ENCODE results near the gene NXNL2. TPM values are rescaled to one million over a fixed set of nuclear protein-coding genes. Genes with fewer than 3 reads are reported as not detected.

The NXNL2 gene
- polyA plus RNA-seq, 1 donor = 0.57 TPM

DNA sequence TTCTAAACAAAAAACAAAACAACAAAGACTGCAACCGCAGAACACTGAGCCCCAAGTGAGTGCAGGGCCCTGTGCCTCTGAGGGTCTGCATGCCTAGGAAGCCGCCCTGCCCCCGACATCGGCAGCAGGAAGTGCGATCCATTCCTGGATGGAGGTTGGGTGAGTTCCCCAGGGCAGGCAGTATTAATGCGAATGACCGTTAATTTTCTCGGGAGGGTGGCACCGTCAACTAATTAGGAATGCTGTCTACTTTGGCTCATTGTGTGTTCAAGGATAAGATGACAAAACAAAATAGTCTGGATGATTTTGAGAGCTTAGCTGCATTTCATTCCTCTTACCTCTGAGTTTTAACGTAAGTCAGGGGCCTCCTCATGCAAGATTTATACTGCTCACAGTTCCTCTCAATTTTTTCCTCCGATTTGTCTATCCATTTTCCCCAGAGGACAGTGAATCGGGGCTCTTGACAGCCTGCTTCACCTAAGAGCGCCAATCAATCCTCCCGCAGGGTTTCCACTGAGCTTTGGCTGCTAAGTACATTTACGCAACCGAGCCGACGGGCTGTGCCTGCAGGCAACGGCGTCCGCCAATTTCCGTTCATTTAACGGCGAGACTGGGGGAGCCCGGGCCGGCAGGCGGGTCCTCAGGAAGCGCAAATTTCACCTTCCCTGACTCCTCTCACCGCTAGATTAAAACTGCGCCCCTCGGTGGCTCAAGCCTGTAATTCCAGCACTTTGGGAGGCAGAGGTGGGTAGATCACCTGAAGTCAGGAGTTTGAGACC, 2.9 kb upstream of the NXNL2 start:
- no peak overlapping the region for H3K27ac ChIP-seq (ENCODE audit: low read length)
- H3K4me3 ChIP-seq (ENCODE audit: low read length) = no peak overlapping the region
- peaks cover 18% of the 10 kb centered on the region for H3K4me1 ChIP-seq (ENCODE audit: control insufficient read depth, insufficient read depth, low read length)
- H3K27me3 ChIP-seq (ENCODE audit: control insufficient read depth, insufficient read depth, low read length) = peaks cover 47% of the 10 kb centered on the region
- H3K36me3 ChIP-seq (ENCODE audit: control insufficient read depth, insufficient read depth, low read length) = no peaks in the 10 kb centered on the region
- DNase-seq = peak in 1 of 2 donors; percentile 35
- peaks cover 5% of the 10 kb centered on the region for H3K9me3 ChIP-seq (ENCODE audit: control insufficient read depth, low read depth, low read length)
- WGBS (ENCODE audit: insufficient coverage, low lambda C conversion rate) = 61% methylated on average over 3 of the region's 31 CpGs

- WGBS (ENCODE audit: insufficient coverage, low lambda C conversion rate) = no CpG with 5 or more reads among the region's 41 CpGs
- Histone ChIP-seq H3K27ac (ENCODE audit: low read length) (peak overlapping the region; percentile 12), H3K4me3 (ENCODE audit: low read length) (peak overlapping the region; percentile 35), H3K27me3 (ENCODE audit: control insufficient read depth, insufficient read depth, low read length) (peaks cover 66% of the 10 kb centered on the region), H3K9me3 (ENCODE audit: control insufficient read depth, low read depth, low read length) (peaks cover 5% of the 10 kb centered on the region), H3K4me1 (ENCODE audit: control insufficient read depth, insufficient read depth, low read length) (peaks cover 18% of the 10 kb centered on the region), H3K36me3 (ENCODE audit: control insufficient read depth, insufficient read depth, low read length) (no peaks in the 10 kb centered on the region)
- peak; percentile 11 to 49 for DNase-seq
Measured at GRCh38 chr9:88533951-88534455, 975 bp upstream of the NXNL2 start.

DNA sequence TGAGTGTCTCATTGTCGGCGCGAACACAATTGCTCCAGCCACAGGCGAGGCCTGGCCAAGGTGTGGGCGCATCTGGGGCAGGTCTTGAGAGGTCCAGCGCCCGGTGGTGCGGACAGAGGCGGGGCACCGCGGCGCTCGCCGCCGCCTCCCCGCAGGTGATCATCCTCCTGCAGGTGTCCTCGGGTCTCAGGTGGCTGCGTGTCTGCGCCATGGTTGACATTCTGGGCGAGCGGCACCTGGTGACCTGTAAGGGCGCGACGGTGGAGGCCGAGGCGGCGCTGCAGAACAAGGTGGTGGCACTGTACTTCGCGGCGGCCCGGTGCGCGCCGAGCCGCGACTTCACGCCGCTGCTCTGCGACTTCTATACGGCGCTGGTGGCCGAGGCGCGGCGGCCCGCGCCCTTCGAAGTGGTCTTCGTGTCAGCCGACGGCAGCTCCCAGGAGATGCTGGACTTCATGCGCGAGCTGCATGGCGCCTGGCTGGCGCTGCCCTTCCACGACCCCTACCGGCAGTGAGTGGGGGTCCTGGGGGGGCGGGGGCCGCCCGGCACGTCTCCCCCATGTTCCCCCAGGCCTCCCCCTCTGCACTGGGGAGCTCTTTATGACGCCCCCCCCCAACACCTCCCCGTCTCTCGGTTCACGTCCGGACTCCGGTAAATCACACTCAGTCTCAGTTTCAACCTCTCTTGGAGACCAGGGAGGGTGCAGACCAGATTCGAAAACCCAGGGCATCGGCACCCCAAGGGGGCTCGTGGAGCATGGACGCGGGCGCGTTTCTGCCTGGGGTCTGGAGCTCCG, 446 bp downstream of the NXNL2 start:
- H3K4me3 ChIP-seq (ENCODE audit: low read length) = peak overlapping the region; percentile 50
- H3K4me1 ChIP-seq (ENCODE audit: control insufficient read depth, insufficient read depth, low read length) = peaks cover 15% of the 10 kb centered on the region
- DNase-seq = peak; percentile 16 to 55
- H3K36me3 ChIP-seq (ENCODE audit: control insufficient read depth, insufficient read depth, low read length) = no peaks in the 10 kb centered on the region
- H3K9me3 ChIP-seq (ENCODE audit: control insufficient read depth, low read depth, low read length) = peaks cover 5% of the 10 kb centered on the region
- H3K27me3 ChIP-seq (ENCODE audit: control insufficient read depth, insufficient read depth, low read length) = peaks cover 70% of the 10 kb centered on the region
- no CpG with 5 or more reads among the region's 75 CpGs for WGBS (ENCODE audit: insufficient coverage, low lambda C conversion rate)
- H3K27ac ChIP-seq (ENCODE audit: low read length) = no peak overlapping the region

GRCh38 chr9:88536023-88536324, 996 bp downstream of the NXNL2 start:
- Histone ChIP-seq H3K27me3 (ENCODE audit: control insufficient read depth, insufficient read depth, low read length) (peaks cover 70% of the 10 kb centered on the region), H3K4me1 (ENCODE audit: control insufficient read depth, insufficient read depth, low read length) (peaks cover 15% of the 10 kb centered on the region), H3K36me3 (ENCODE audit: control insufficient read depth, insufficient read depth, low read length) (no peaks in the 10 kb centered on the region), H3K27ac (ENCODE audit: low read length) (no peak overlapping the region), H3K9me3 (ENCODE audit: control insufficient read depth, low read depth, low read length) (peaks cover 5% of the 10 kb centered on the region), H3K4me3 (ENCODE audit: low read length) (peak overlapping the region; percentile 50)
- no CpG with 5 or more reads among the region's 18 CpGs for WGBS (ENCODE audit: insufficient coverage, low lambda C conversion rate)
- DNase-seq = no peak

DNA sequence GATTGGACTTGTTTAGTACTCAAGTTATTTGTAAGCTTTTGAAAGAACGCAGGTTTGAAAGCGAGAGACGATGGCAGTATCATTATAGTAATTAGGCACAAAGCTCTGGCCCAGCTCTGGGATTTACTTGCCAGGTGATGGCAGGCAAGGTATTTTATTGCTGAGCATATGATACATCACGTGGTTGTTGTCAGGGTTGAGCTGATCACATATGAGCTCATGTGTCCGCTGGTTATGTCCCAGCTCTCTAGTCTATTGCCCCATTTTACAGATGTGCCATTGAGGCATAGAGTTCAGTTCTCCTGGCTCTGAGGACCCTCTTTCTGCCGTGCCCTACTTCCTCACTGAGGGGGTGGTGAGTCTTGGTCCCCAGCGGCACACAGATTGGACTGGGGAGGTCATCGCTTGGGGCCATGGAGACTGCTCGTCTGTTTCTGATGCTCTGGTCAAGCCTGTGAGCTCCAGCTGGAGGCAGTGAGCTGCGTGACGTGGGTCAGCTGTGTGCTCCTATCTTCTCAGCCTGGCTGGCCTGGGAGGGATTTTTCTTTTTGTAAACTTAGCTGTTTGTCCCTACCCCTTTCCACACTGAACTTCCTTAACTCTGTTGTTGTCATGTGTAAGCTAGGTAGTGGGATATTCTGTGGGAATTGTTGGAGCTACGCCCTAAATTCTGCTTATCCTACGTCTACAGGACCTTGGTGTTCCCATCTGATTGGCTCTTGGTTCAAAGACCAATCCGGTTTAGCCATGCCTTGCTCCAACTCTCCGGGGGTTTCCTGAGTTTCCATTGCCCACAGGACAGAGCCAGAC, 2.2 kb downstream of the NXNL2 start:
- H3K4me3 ChIP-seq (ENCODE audit: low read length) = no peak overlapping the region
- peak in 1 of 2 donors; percentile 22 for DNase-seq
- no peaks in the 10 kb centered on the region for H3K36me3 ChIP-seq (ENCODE audit: control insufficient read depth, insufficient read depth, low read length)
- no peak overlapping the region for H3K27ac ChIP-seq (ENCODE audit: low read length)
- no CpG with 5 or more reads among the region's 15 CpGs for WGBS (ENCODE audit: insufficient coverage, low lambda C conversion rate)
- peaks cover 15% of the 10 kb centered on the region for H3K4me1 ChIP-seq (ENCODE audit: control insufficient read depth, insufficient read depth, low read length)
- peaks cover 5% of the 10 kb centered on the region for H3K9me3 ChIP-seq (ENCODE audit: control insufficient read depth, low read depth, low read length)
- H3K27me3 ChIP-seq (ENCODE audit: control insufficient read depth, insufficient read depth, low read length) = peaks cover 63% of the 10 kb centered on the region

DNA sequence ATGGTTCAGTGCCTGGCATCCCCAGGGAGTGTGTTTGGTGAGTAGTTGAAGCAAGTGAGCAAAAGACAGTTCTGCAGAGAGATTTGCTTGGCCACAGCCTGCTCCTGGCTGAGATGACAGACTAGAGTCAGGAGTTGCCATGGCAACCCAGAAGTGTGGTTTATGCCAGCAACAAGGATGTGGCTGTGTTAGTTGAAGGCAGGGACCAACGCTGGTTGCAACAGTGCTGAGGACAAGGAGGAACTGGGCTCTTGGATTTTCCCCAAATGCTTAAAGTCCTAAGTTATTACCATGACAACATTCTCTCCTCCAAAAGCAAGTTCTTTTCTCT, 2.7 kb downstream of the NXNL2 start:
- Histone ChIP-seq H3K27ac (ENCODE audit: low read length) (no peak overlapping the region), H3K36me3 (ENCODE audit: control insufficient read depth, insufficient read depth, low read length) (no peaks in the 10 kb centered on the region), H3K9me3 (ENCODE audit: control insufficient read depth, low read depth, low read length) (peaks cover 5% of the 10 kb centered on the region), H3K27me3 (ENCODE audit: control insufficient read depth, insufficient read depth, low read length) (peaks cover 59% of the 10 kb centered on the region), H3K4me3 (ENCODE audit: low read length) (no peak overlapping the region), H3K4me1 (ENCODE audit: control insufficient read depth, insufficient read depth, low read length) (peaks cover 15% of the 10 kb centered on the region)
- no CpG with 5 or more reads among the region's 1 CpG for WGBS (ENCODE audit: insufficient coverage, low lambda C conversion rate)
- DNase-seq = peak; percentile 24 to 38

DNA sequence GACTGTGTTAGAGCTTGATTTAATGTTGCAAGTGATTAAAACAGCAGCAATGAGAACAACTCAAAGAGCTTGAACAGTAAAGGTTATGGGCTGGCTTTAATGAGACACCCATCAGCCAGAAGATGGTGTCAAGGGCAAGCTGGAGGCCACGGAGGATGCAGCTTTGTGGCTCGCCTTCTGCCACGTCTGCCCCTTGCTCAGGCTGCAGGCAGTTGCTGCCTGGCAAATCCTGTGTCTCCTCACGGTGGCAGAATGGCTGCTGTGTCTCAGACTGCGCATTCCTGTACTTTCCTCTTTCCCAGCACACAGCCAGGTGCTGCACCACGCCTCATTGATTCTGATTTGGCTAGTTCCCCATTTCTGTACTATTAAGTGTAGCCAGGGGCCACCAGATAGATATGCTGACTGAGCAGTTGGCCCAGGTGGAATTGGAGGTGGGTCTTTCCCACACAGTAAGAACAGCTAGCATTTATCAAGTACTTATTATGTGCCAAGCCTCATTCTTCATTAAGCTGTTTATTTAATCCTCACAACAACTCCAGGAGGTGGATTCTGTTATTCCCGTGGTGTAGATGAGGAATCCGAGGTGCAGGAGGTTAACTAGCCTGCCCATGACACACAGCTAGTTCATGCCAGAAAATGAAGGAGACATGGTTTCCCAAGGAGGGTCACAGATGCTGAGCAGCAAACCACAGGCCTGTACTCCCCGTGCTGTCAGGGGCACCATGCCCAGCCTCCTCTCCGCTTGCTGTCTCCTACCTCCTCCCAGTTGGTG, 3.5 kb downstream of the NXNL2 start:
- Histone ChIP-seq H3K4me1 (ENCODE audit: control insufficient read depth, insufficient read depth, low read length) (peaks cover 15% of the 10 kb centered on the region), H3K36me3 (ENCODE audit: control insufficient read depth, insufficient read depth, low read length) (no peaks in the 10 kb centered on the region), H3K27ac (ENCODE audit: low read length) (no peak overlapping the region), H3K27me3 (ENCODE audit: control insufficient read depth, insufficient read depth, low read length) (peaks cover 52% of the 10 kb centered on the region), H3K4me3 (ENCODE audit: low read length) (no peak overlapping the region), H3K9me3 (ENCODE audit: control insufficient read depth, low read depth, low read length) (peaks cover 5% of the 10 kb centered on the region)
- no CpG with 5 or more reads among the region's 10 CpGs for WGBS (ENCODE audit: insufficient coverage, low lambda C conversion rate)
- DNase-seq = no peak

GRCh38 chr9:88539246-88539645, 4.3 kb downstream of the NXNL2 start:
- DNase-seq = no peak
- H3K27ac ChIP-seq (ENCODE audit: low read length) = no peak overlapping the region
- no peak overlapping the region for H3K4me3 ChIP-seq (ENCODE audit: low read length)
- no peaks in the 10 kb centered on the region for H3K36me3 ChIP-seq (ENCODE audit: control insufficient read depth, insufficient read depth, low read length)
- H3K9me3 ChIP-seq (ENCODE audit: control insufficient read depth, low read depth, low read length) = peaks cover 5% of the 10 kb centered on the region
- no CpG with 5 or more reads among the region's 6 CpGs for WGBS (ENCODE audit: insufficient coverage, low lambda C conversion rate)
- peaks cover 12% of the 10 kb centered on the region for H3K4me1 ChIP-seq (ENCODE audit: control insufficient read depth, insufficient read depth, low read length)
- peaks cover 45% of the 10 kb centered on the region for H3K27me3 ChIP-seq (ENCODE audit: control insufficient read depth, insufficient read depth, low read length)

DNA sequence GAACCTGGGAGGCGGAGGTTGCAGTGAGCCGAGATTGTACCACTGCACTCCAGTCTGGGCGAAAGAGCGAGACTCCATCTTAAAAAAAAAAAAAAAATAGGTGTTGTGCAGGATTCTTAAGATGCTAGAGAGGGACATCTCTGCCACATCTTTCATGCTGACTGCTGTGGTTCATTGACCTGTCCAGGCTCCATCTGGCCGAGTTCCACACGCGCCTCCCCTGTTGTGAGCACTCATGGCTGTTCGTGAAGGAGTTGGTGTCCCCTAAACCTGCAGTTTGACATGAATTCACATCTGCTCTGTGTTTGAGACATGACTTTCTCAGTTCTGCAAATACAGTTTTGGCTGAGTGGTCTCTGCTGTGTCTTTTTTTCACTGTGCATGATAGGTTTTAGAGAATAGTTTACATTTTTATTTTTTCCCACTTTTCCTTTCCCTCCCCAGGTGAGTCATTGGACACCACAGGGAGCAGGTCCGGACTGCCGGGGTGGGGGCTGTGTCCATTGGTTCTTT, 5.3 kb downstream of the NXNL2 start:
- Histone ChIP-seq H3K4me3 (ENCODE audit: low read length) (no peak overlapping the region), H3K36me3 (ENCODE audit: control insufficient read depth, insufficient read depth, low read length) (no peaks in the 10 kb centered on the region), H3K27ac (ENCODE audit: low read length) (no peak overlapping the region), H3K9me3 (ENCODE audit: control insufficient read depth, low read depth, low read length) (peaks cover 5% of the 10 kb centered on the region), H3K27me3 (ENCODE audit: control insufficient read depth, insufficient read depth, low read length) (peaks cover 41% of the 10 kb centered on the region), H3K4me1 (ENCODE audit: control insufficient read depth, insufficient read depth, low read length) (peaks cover 9% of the 10 kb centered on the region)
- no CpG with 5 or more reads among the region's 10 CpGs for WGBS (ENCODE audit: insufficient coverage, low lambda C conversion rate)
- no peak for DNase-seq
